PC-3 (cell line): ENCODE measurements around the gene NUDT22. TPM values are rescaled to one million over a fixed set of nuclear protein-coding genes. Genes with fewer than 3 reads are reported as not detected.

Experiments used
- ATAC-seq: fragments of 200-7000 bp; cut with Tn5 transposase; 2 replicates; pipeline ENCODE4 v1.9.1; 2020; ENCODE audit warnings: mild to moderate bottlenecking, moderate library complexity
- BruUV-seq: library from RNA; stranded (reverse); fragments of 400-500 nt; replicated peaks from 2 replicates; lab custom pipeline; 2021; lab: Mats Ljungman, UMichigan
- CTCF ChIA-PET: fragments of 300-600 bp; sonication (Branson Sonifier 250); formaldehyde crosslinking; loops from one replicate; lab custom pipeline; 2022; ENCODE audit warnings: antibody characterized with exemption; lab: Charles Lee
- POLR2A ChIA-PET: fragments of 300-600 bp; sonication (Branson Sonifier 250); formaldehyde crosslinking; loops from one replicate; lab custom pipeline; 2022; ENCODE audit warnings: antibody characterized with exemption; ENCODE audit not compliant: unreplicated experiment; lab: Charles Lee
- DNase-seq: peaks from one replicate; pipeline ENCODE4 v3.0.0-alpha.2; 2015
- H2AFZ ChIP-seq: fragments of 300-600 bp; sonication (generic); 2 replicates; pipeline ENCODE4 v1.6.0; 2016; ENCODE audit warnings: antibody characterized with exemption, low read length
- H3F3A ChIP-seq: fragments of 300-600 bp; sonication (generic); one replicate; pipeline ENCODE4 v1.6.0; 2017; ENCODE audit warnings: antibody characterized with exemption, low read length, control low read depth, mild to moderate bottlenecking; ENCODE audit not compliant: unreplicated experiment
- H3K27ac ChIP-seq: fragments of 300-600 bp; sonication (generic); 2 replicates; pipeline ENCODE4 v1.5.1; 2016; ENCODE audit warnings: mild to moderate bottlenecking, low read length
- H3K27me3 ChIP-seq: fragments of 300-600 bp; sonication (generic); 2 replicates; pipeline ENCODE4 v1.6.1; 2016; ENCODE audit warnings: low read length, mixed read lengths
- H3K36me3 ChIP-seq: fragments of 300-600 bp; sonication (generic); 2 replicates; pipeline ENCODE4 v1.6.1; 2016; ENCODE audit warnings: low read depth, mixed run types, low read length, mixed read lengths
- H3K4me1 ChIP-seq: fragments of 300-600 bp; sonication (generic); 2 replicates; pipeline ENCODE4 v1.5.1; 2016; ENCODE audit warnings: low read length; ENCODE audit not compliant: insufficient read depth
- H3K4me2 ChIP-seq: fragments of 300-600 bp; sonication (generic); 2 replicates; pipeline ENCODE4 v1.6.0; 2016; ENCODE audit warnings: low read length
- H3K4me3 ChIP-seq: fragments of 300-600 bp; sonication (generic); 2 replicates; pipeline ENCODE4 v1.5.1; 2016; ENCODE audit warnings: mild to moderate bottlenecking, low read length, mixed read lengths
- H3K79me2 ChIP-seq: fragments of 300-600 bp; sonication (generic); 2 replicates; pipeline ENCODE4 v1.6.1; 2017; ENCODE audit warnings: low read length, mixed read lengths
- H3K9ac ChIP-seq: fragments of 300-600 bp; sonication (generic); 2 replicates; pipeline ENCODE4 v1.6.0; 2016; ENCODE audit warnings: mild to moderate bottlenecking, low read length
- H3K9me2 ChIP-seq: fragments of 300-600 bp; sonication (generic); replicated peaks from 2 replicates; pipeline ENCODE4 v1.6.1; 2016; ENCODE audit warnings: mixed run types, low read length, mixed read lengths
- H3K9me3 ChIP-seq: fragments of 300-600 bp; sonication (generic); 2 replicates; pipeline ENCODE4 v1.6.1; 2016; ENCODE audit warnings: low read length, mixed read lengths
- H4K20me1 ChIP-seq: fragments of 300-600 bp; sonication (generic); 2 replicates; pipeline ENCODE4 v1.6.1; 2016; ENCODE audit warnings: low read length, mixed read lengths
- EZH2 ChIP-seq: fragments of 300-600 bp; sonication (generic); IDR thresholded peaks from one replicate; pipeline ENCODE4 v1.6.1; 2017; ENCODE audit warnings: antibody characterized with exemption, mild to moderate bottlenecking, low read length; ENCODE audit not compliant: unreplicated experiment
- EZH2phosphoT487 ChIP-seq: fragments of 300-600 bp; sonication (generic); IDR thresholded peaks from 2 replicates; pipeline ENCODE4 v1.6.1; 2018; ENCODE audit warnings: mild to moderate bottlenecking, antibody characterized with exemption, low read length, borderline replicate concordance
- intact Hi-C: fragments of 100-400 bp; cut with micrococcal nuclease; formaldehyde crosslinking; loops from 2 replicates; pipeline ENCODE4 v1.9.0; 2023
- total RNA-seq: library from RNA; depleted of rRNA; stranded (reverse); fragments of >200 nt; gene quantifications from 2 replicates; pipeline ENCODE4 v1.2.3, GENCODE V29; 2014
- TF ChIP-seq, protein P1 (sequence below): fragments of 300-600 bp; sonication (generic); conservative IDR thresholded peaks from 2 replicates; pipeline ENCODE4 v1.5.1; 2017; ENCODE audit warnings: antibody characterized with exemption, low read depth, mild to moderate bottlenecking, low read length

NUDT22 gene
- total RNA-seq, 1 experiment from 2014 or later = 98.3 TPM

DNA sequence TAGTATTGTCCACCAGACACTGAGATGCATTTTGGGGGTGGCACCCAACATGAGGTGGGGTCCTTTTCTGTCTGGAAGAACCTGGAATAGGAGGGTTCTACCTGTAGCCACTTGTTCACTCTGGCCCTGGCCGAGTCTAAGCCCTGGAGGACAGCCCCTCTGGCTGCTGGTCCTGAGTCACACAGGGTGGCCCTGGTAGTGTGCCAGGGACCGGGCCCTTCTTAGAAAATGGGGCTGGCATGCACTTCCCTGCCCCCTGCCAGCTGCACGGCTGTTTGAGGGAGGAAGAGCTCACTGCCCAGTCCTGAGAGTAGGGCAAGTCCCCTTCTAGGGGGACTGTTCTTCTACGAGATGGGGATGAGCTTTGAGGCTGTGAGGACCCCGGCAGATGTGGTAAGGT, 27.4 kb downstream of the NUDT22 start:
- no peaks in the 10 kb centered on the region for H3K27me3 ChIP-seq
- H3K4me1 ChIP-seq = peaks cover 25% of the 10 kb centered on the region
- no TSS peak for BruUV-seq
- ChIA-PET POLR2A (no interaction called here), CTCF (interaction anchor here (0.6 kb wide), 1 partner anchor 93 kb away, joined by 3 read pairs; no protein-coding TSS in a partner anchor)
- no peaks in the 10 kb centered on the region for H3K9me2 ChIP-seq
- no peaks in the 10 kb centered on the region; the same call in 1 of the 2 replicates for H4K20me1 ChIP-seq
- TF ChIP-seq, protein P1, sequence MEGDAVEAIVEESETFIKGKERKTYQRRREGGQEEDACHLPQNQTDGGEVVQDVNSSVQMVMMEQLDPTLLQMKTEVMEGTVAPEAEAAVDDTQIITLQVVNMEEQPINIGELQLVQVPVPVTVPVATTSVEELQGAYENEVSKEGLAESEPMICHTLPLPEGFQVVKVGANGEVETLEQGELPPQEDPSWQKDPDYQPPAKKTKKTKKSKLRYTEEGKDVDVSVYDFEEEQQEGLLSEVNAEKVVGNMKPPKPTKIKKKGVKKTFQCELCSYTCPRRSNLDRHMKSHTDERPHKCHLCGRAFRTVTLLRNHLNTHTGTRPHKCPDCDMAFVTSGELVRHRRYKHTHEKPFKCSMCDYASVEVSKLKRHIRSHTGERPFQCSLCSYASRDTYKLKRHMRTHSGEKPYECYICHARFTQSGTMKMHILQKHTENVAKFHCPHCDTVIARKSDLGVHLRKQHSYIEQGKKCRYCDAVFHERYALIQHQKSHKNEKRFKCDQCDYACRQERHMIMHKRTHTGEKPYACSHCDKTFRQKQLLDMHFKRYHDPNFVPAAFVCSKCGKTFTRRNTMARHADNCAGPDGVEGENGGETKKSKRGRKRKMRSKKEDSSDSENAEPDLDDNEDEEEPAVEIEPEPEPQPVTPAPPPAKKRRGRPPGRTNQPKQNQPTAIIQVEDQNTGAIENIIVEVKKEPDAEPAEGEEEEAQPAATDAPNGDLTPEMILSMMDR = no peak
- TF ChIP-seq EZH2phosphoT487 (no peak), EZH2 (no peak)
- peak overlapping the region; percentile 85; the same call in 1 of the 2 replicates for H3K4me3 ChIP-seq
- DNase-seq = peak; percentile 44
- H3K36me3 ChIP-seq = peaks cover 21% of the 10 kb centered on the region
- no peak overlapping the region for H2AFZ ChIP-seq
- H3F3A ChIP-seq = no peaks in the 10 kb centered on the region
- no peak for ATAC-seq
- no peak overlapping the region for H3K9ac ChIP-seq
- peak overlapping the region; percentile 98 for H3K4me2 ChIP-seq
- H3K9me3 ChIP-seq = no peaks in the 10 kb centered on the region
- H3K79me2 ChIP-seq = peaks cover 25% of the 10 kb centered on the region
- no peak overlapping the region for H3K27ac ChIP-seq
- intact Hi-C loops = no loop called here

DNA sequence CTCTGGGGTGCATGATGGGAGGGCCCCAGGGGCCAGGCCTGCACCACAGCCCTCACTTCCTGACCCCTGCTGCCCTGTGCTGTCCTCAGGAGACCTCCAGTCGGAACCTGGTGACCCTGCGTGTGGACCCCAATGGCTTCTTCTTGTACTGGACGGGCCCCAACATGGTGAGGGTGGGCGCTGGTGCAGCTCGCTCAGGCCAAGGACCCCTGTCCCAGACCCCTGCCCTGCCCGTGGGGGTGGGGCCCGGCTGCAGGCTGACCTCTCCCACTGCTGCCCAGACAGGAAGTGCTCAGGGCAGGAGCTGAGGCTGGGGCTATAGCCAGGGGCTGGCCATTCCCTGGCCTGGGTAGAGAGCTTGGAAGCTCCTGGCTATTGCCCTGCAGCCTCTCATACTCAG, 28.3 kb downstream of the NUDT22 start:
- BruUV-seq = no TSS peak
- no peak for ATAC-seq
- Histone ChIP-seq H3F3A (no peaks in the 10 kb centered on the region), H3K9ac (no peak overlapping the region), H3K79me2 (peaks cover 25% of the 10 kb centered on the region), H3K9me3 (no peaks in the 10 kb centered on the region), H3K4me1 (peaks cover 25% of the 10 kb centered on the region), H3K27ac (no peak overlapping the region), H3K4me3 (no peak overlapping the region), H4K20me1 (no peaks in the 10 kb centered on the region; the same call in 1 of the 2 replicates), H3K36me3 (peaks cover 25% of the 10 kb centered on the region), H3K4me2 (no peak overlapping the region), H2AFZ (no peak overlapping the region), H3K27me3 (no peaks in the 10 kb centered on the region), H3K9me2 (no peaks in the 10 kb centered on the region)
- TF ChIP-seq EZH2phosphoT487 = no peak
- no peak for TF ChIP-seq EZH2
- TF ChIP-seq, protein P1 = no peak
- no peak for DNase-seq
- ChIA-PET CTCF (no interaction called here), POLR2A (interaction anchor here (0.5 kb wide), 1 partner anchor 10 kb away, joined by 12 read pairs; no protein-coding TSS in a partner anchor)
- intact Hi-C loops = no loop called here
